ENCODE results near the gene CHRDL1.
"Not testable (repeated sequence)": the region's sequence is repeated elsewhere in the genome, so short reads cannot be mapped to it uniquely, and the experiment has no call there.

The CHRDL1 gene, protein sequence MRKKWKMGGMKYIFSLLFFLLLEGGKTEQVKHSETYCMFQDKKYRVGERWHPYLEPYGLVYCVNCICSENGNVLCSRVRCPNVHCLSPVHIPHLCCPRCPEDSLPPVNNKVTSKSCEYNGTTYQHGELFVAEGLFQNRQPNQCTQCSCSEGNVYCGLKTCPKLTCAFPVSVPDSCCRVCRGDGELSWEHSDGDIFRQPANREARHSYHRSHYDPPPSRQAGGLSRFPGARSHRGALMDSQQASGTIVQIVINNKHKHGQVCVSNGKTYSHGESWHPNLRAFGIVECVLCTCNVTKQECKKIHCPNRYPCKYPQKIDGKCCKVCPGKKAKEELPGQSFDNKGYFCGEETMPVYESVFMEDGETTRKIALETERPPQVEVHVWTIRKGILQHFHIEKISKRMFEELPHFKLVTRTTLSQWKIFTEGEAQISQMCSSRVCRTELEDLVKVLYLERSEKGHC

DNA sequence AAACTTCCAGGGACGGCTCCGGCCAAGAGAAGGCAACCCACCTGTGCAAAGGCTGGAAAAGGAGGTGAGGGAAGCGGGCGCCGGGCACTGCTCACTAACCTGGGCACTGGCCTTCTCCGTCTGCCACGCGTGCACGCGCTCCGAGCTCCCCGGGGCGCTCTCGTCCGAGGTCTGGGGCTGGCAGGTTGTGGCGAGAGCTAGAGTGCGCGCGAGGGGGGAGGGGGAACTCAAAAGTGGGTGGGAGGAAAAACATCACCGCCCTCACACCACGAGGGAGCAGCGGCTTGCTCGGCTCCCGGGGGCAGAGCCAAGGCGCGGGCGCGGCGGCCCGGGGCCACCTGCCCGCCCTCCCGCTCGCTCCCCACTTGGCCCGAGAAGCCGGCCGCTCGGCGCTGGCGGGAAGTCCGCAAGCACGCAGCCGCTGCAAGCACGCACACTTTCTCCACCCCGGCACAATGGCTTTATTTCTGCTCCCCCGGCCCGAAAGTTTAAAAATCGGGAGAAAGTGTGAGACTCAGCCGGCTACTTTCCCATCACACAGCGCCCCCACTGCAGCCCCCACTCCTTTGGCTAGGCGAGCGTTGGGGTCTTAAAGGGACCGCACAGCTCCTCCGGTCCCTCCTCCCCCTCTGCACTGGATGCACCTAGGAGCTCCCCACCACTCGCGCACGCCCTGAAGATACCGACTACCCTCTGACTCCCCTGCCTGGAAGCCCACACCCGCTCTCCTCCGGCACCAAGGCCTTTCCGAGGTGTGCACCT lies at the start of gene CHRDL1:
TSS of gene CHRDL1 (minus strand) at position 173 of the 762 bp plus-strand sequence. CDS start 3,636 bp downstream, outside the sequence.
- DNase-seq = no peak

DNA sequence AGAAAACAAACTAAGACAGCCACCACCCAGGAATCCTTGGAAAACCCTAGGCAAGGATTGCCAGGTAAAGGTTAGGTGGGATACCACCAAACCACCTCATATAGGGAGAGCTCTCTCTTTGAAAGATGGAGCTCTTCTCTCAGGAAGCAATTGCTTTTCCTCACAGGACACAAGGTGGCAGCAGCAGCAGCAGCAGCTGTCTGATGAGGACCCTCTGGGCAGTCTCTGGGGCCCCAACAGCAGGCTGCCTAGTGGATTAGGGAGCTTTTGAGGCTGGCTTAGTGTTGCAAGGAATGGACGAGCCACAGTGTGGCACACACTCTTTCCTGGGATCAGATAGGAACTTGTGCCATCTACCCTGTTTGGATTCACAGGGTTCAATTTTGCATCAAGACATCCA lies 41.4 kb upstream of the CHRDL1 start:
- DNase-seq = no peak

DNA sequence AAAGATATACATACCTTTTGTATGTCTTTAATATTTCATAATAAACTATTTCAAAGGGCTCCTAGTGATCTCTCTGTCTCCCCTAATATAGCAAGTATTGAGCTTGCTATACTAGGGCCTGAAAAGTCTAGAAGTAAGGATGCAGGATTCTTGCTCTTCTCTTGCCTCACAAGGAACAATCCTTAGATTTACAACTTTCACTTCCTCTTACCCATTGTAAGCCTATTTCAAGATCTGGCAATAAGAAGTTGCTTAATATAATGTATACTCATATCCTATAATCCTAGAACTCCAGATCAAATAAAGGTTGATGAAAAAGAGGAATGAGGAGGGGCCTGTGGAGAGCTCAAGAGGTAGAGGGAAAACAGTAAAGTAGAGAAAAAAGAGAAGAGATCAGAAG lies 40.8 kb upstream of the CHRDL1 start:
- DNase-seq = no peak

DNA sequence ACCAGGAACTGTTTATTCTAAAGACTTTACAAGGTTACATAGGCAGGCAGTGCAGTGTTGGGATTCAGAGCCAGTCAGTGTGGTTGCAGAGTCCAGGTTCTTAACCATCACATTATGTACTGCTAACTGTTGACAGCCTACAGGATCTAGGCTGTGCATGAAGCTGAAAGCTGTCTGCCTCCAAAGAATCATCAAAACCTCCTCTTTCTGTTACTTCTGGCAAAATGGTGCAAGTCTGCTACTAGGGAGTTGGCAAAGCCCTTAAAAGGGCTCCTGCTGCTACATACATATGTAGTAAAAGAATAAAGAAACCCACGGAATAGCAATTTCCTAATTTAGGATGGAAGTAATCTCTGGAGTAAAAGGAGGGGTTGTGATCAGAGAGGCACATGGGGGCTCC lies 40.4 kb upstream of the CHRDL1 start:
- DNase-seq = no peak

DNA sequence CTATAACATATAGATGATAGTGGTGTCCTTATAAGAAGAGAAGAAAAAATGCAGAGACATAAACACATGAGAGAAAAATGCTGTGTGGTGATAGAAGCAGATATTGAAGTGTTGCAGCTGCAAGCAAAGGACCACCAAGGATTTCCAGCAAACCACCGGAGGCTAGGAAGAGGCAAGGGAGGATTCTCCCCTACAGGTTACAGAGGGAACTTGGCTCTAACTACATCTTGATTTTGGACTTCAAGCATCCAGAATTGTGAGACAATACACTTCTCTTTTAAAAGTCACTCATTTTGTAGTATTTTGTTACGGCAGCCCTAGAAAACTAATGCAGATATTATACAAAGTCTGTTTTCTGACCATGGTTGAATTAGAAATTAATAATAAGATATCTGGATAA lies 30.4 kb upstream of the CHRDL1 start:
- no peak for DNase-seq

DNA sequence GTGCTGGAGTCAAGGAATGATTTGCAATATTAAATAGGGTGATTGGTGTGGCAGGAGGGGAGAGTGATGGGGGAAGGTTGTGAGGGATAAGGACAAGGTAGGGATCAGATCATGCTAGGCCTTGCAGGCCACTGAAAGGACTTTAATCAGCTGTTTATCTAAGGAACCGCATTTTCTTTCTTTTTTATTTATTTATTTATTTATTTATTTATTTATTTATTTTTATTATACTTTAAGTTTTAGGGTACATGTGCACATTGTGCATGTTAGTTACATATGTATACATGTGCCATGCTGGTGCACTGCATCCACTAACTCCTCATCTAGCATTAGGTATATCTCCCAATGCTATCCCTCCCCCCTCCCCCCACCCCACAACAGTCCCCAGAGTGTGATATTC lies 20.9 kb upstream of the CHRDL1 start:
- DNase-seq = not testable (repeated sequence)

DNA sequence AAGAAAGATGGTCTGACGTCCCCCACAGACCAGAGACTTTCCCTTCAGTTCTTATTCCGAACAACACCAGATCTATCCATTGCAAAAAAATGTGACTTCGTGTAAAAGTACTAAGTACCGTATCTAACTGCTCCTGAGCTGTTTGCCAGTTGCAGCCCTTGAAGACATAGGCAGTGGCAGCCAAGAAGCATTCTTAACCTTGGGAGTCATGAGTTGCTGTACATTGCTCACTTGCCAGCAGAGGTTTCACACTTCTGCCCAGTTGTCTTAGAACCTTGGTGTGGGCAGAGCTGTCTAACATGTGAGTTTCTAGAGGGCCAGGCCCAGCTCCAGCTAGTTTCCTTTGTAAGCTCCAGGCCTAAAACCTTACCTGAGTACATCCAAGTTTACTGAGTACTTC lies 10.5 kb upstream of the CHRDL1 start:
- DNase-seq = no peak

DNA sequence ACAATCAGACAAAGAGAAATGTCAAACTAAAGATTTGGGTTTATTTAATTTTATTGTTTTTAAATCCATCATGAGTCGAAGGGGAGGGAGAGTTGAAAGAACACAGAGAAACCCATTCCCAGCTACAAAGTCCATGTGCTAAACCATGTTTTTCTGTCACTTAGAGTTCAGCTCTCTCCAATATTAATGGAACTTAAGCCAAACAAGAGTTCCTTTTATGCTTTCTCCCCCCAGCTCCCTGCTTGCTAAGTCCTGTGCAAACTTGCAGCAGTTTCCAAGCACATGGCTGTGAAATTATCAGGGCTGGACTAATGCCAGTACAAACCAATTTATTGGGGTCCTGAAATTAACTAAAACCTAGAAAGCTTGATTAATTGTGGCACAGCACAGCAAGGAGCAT lies 9.7 kb upstream of the CHRDL1 start:
- no peak for DNase-seq

DNA sequence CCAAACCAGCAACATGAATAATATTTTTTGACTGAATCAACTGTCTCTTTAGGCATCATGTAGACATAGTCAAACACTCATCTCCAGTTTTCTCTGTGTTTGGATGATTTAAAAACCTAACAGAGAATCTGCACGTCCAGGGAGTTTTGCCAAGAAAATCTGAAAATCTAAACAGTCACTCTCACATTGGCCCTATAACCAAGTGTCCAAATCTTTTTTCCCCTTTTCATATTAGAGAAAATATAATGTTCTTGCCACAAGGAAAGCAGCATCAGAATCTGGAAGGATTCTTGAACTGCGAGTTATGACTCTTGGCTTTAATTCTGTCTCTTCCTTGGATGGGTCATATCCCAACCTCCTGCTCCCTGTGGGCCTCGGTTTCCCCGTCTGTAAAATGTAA lies 8.8 kb upstream of the CHRDL1 start:
- no peak for DNase-seq

DNA sequence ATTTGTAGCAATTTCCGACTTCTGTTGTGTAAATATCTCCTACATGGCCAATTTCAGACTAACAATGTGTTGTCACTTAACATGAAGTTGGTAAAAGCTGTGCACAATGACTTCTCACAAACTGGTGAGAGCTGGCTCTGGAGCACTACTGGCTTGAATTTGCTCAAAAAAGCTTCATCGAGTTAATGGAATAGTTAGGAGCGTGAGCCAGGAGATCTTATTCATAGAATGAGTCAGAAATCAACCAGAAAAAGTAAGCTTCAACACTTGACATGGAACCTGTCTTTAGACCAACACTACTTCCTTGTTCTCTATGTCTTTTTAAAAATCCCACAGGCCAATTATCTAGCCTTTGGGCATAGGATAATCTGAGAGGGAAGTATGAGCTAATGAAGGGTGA lies 7.9 kb upstream of the CHRDL1 start:
- no peak for DNase-seq

DNA sequence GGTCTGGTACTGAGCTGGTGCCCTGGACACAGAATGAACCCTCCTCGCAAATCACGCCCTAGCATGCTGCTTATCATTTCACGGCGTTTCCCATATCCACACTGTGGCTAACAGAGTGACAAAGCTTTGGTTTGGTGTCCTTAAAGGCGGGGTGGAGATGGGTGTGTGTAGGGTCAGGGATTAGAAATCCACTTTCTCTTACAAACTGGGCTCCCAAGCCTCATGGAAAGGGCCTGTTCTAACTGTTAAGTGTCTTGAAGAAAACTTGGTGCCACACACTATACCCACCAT lies 735 bp upstream of the CHRDL1 start:
- no peak for DNase-seq

DNA sequence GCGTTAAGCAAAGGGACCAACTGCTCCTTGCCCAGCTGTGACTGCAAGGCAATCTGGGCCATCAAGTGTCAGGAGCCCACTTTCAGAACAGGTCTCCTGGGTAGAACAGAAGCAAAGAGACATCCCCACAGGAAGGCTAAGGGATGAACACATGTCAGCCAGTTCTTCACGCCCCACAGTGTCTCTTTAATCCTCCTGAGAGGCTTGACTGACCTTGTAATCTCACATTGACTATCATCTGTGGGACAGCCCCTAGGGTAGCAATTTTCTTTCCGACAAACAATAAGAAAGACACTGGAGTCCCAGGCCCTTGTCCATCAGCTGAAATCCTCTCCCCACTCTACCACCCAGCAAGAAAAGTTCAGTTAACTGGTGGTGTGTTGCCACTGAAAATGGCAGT lies 1.0 kb downstream of the CHRDL1 start:
- DNase-seq = no peak

DNA sequence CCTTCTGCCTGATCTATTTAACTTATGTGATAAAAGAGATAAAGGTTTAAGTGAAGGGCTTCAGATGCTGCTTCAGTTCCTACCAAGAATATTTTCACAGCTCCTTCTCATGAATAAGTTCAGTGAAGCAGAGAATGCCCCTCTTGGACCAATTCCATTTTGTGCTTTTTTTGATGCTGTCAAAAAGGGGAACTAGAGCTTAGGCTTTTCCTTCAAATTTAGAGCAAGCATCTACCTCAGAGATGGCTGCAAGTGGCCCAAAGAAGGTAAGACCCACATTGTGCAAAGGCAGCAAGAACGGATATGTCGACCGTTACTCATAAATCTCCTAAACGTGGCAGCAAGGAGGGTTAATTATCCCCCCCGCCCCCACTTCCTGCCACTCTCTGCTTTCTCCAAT lies 4.5 kb downstream of the CHRDL1 start:
- no peak for DNase-seq

DNA sequence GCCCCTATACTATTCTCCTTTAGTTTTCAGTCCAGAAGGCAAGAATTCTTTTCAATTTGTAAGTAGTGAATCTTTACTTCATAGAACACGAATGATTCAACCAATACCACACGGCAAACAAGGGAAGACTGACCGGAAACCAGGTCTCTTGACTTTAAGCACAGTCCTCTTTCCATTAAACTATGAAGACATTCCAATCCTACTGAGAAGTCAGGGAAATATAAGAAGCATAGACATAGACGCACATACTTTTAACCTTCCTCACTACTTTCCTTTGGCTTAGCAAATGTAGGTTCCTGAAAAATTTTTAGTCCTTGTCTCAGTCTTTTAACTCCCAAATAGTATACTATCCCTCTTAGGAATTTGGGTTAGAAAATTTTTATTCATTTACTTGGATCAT lies 9.1 kb downstream of the CHRDL1 start:
- DNase-seq = no peak

DNA sequence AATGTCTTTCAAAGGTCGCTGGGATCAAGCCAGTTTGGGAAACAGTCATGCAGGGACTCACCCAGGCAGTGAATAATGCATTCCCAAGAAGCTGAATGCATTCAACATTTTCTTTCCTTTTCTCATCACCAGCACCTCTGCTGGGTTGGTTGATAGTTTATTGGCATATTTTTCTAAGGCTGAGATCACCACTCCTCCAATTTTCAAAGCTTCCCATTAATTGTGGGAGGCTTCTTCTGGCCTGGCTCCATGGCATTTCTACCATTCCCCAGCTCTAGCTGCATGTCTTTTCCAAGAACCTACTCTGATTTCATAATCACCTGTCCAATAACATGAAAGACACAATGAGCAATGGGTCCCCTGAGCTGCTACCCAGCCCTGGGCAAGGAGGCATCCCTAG lies 35.8 kb downstream of the CHRDL1 start:
- DNase-seq = no peak

DNA sequence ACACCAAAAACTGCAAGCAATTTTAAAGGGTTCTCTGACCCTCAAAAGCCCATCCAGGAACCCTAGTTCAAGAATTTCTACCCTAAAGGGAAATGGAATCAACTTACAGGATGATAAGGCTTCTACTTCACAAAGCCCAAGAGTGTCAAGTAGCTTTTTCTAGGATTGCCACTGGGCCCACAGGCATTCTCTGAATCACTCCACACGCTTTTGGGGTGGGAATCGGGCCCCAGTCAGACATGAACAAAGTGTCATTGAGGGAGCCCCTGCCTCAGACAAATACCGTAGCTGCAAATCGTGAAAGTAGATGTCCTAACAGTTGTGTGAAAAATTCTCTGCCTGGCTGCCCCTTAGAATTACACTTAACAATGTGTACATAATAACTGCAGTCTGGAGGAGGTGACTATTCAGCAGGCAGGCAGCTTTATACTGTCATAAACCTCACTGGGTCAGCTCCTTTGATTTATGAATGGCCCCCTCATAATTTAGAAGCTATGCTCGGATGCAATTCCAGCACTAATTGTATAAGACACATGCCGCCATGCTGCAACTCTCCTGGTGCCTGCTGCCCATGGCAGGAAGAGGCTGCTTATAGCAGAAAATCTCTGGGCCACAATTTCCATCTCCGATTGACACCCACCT lies 36.7 kb downstream of the CHRDL1 start:
- DNase-seq = no peak

DNA sequence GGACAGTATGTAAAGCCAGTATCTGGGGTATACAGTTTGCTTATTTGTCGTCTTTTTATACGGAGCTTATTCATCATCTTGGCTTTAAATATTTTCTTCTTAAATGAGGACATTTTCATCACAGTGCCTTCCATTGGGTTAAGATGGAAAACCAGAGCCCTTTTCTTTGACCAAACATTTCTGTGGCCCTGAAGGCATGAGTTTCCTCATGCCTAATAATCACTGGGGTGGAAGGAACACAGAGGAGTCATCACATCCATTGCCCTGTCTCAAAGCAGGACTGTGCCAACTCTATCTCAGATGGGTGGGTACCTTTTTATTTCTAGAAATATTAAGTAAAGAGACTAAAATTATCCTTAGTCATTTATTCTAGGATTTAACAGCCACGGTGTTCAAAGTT lies 40.0 kb downstream of the CHRDL1 start:
- DNase-seq = no peak

DNA sequence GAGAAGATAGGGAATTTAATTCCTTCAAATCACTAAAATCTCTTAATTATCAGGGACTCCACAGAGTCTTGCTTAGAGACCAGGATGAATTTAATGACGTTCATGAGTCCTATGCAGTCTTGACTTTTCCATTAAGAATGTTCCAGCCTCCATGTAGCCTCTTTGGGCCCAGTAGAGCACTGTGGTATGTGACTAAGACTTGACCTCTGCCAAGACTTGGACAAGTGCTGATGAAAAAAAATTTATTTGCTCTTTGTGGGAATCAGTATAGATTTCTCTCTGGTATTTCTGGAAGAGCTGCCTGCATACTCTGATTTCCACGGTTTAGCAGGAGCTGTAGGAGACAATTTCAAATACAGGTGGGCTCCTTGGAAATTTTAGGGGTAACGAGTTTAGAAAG lies 40.6 kb downstream of the CHRDL1 start:
- no peak for DNase-seq

DNA sequence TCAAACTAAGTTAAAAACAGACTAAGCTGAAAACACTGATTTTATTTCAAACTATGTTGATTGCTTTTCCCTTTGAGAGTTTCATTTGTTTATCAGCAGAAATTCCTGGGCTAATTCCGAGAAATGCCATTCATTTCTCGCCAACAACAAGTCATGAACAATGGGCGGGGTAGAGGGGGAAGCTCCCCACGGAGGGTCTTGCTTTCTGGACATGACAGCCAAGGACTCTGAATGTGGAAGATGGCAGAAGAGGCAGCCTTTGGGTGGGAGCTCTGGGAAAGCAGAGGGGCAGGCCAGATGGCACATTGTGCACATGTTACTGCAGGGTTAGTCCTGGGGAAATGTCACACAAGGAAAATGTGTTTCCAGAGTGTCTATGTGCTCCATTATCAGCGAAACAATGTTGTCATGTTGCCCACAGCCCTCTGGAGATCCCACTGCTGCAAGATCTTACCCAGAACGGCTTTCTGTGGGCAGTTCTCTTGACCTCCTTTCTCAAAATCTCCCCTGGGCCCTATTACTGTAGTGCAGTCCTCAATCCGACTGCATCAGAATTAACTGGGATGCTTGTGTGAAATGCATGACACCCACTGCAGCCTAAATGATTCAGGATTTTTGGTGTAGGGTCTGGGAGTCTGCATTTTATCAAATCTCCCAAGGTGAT lies 45.0 kb downstream of the CHRDL1 start:
- DNase-seq = no peak

DNA sequence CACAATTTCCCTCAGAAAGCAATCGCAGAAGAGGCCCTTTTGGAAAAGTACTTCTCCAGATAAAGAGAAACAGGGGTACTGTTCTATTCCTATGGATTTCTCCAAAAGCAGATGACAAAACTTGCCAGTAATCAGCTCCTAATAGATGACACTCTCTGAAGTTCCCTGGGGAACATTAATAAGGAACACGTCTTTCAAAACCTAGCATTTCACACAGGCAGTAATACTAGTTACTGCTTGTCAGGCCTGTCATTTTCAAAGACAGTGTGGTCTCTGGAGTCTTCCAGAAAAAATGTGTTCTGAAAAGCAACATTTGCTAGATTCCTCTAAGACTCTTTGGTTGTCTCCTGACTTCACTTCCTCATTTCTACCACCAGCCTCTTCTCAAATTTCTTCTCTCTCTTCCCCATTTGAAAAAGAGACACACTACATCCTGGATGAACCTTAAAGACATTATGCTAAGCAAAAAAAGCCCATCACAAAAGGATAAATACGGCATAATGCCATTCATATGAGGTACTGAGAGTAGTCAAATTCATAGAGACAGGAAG lies 47.3 kb downstream of the CHRDL1 start:
- no peak for DNase-seq

DNA sequence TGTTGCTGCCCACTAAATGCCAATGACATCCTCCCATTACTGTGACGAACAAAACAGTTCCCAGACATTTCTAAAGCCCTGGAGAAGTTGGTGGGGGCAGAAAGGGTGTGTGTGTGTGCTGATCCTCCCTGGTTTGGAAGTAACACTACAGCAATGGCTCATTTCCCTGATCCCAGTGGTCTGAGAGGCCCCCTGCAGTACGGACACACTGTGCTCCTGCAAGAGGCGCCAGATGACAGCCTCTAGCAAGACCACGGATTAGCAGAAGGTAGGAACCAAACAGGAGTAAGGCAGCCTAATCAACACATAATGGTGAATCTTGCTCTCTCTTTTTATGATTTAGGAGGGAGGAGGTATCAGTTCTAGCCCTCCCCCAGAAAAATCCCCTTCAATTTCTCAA lies 49.6 kb downstream of the CHRDL1 start:
- no peak for DNase-seq

DNA sequence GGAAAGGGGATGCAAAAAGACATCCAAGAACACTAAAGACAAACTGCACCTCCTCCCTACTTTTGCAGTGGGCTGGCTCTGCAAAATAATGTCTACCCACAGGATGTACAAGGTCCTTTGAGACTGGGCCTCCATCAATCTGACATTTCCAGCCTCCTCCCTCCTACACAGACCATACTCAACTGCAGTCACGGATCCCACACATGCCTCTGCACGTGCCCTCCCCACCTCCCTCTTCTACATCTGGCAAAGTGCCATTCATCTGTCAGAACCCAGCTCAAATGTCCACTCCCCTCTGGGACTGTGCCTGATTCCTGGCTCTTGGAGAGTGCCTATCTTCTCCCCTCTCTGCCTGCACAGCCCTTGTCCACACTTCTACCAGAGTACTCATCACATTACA lies 50.3 kb downstream of the CHRDL1 start:
- no peak for DNase-seq

DNA sequence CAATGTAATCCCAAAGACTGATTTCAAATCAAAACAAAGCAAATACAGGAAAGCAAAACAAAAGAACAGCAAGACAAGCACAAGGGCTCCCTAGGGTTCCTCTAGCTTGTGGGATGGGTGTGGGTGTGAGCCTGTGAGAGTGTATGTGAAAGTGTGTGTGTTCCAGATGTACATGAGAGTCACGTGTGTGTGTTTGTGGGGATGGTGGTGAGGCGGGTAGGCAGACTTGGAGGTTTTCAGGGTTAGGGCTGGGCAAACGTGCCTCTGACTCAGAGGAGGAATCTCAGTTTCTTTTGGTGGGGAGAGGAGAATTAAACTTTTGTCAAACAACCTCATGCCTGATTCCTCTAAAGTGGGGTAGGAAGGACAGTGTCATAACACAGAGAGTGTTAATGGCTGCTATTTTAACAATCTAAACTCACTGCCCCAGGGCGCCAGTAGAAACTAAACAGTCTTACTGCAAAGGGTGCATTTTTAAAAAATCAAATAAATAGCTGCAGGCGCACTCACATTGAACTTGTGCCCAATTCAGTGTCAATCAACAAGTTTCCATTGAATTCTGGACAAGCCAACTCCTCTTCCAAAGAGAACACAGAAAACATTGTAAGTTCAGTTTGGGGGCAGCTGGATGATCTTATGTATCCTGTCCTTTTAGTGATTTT lies 51.8 kb downstream of the CHRDL1 start:
- no peak for DNase-seq
